Measurements from ENCODE around the gene STX16.

DNA sequence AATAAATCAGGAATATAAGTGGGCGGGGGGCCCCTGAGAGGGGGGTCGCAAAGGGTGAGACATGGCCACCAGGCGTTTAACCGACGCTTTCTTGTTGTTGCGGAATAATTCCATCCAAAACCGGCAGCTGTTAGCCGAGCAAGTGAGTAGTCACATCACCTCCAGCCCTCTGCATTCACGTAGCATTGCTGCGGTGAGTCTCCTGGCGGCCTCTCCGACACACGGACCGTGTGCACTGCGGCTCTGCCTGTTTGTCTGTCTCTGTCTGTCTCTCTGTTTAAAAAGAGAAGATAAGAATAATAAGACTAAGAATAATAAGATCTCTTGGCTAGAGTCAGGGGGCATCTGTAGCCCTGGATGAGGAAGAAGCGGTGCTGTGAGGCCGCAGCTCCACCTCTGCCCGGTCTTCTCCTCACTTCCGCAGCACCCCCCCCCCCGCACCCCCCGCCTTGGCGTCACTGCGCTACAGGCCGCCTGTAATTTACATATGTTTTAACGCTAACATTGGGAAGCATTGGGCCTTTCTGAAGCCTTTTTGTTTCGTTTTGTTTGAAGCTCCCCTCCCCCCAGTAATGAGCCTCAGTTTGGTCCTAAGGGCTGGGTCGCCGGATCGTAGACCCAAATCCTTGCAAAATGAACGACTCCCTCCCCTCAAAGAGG, 993 bp downstream of the STX16 start:
- TF ChIP-seq ZNF8 (CRISPR knock-in tag; IDR thresholded peaks at IDR 0.05) (no peak), ZFP30 (CRISPR knock-in tag; IDR thresholded peaks at IDR 0.05) (no peak), PATZ1 (CRISPR knock-in tag; IDR thresholded peaks at IDR 0.05; ENCODE audit: borderline replicate concordance) (no peak), OSR1 (CRISPR knock-in tag; IDR thresholded peaks at IDR 0.05) (no peak)

Measured in SK-N-SH treated with all-trans-retinoic acid at 6 μM for 48 hours (cell line).